GM23338 (cell line): ENCODE results near the gene JMY. TPM values are rescaled to one million over a fixed set of nuclear protein-coding genes. Genes with fewer than 3 reads are reported as not detected.
A peak's percentile ranks its signal among the peaks of the same experiment; 100 is the strongest.

Experiments
- ATAC-seq: fragments of 200-7000 bp; cut with Tn5 transposase; 3 replicates; pipeline ENCODE4 v1.9.1; 2020
- DNase-seq: peaks from one replicate; pipeline ENCODE4 v3.0.0-alpha.2; 2015; ENCODE audit warnings: low spot score
- H2AFZ ChIP-seq: fragments of 200-600 bp; sonication (generic); 2 replicates; pipeline ENCODE4 v1.8.0; 2016; ENCODE audit warnings: antibody characterized with exemption, mild to moderate bottlenecking, moderate library complexity
- H3F3A ChIP-seq: fragments of 200-600 bp; sonication (generic); replicated peaks from 2 replicates; pipeline ENCODE4 v1.8.0; 2017; ENCODE audit warnings: antibody characterized with exemption, mixed run types, low read depth
- H3K27ac ChIP-seq: fragments of 200-600 bp; sonication (generic); 2 replicates; pipeline ENCODE4 v1.6.1; 2016; ENCODE audit warnings: low read depth
- H3K27me3 ChIP-seq: fragments of 200-600 bp; sonication (generic); 2 replicates; pipeline ENCODE4 v1.8.0; 2016; ENCODE audit warnings: mild to moderate bottlenecking, mixed run types, moderate library complexity; ENCODE audit not compliant: insufficient read depth
- H3K36me3 ChIP-seq: fragments of 200-600 bp; sonication (generic); 2 replicates; pipeline ENCODE4 v1.8.0; 2016; ENCODE audit warnings: mild to moderate bottlenecking; ENCODE audit not compliant: insufficient read depth
- H3K4me1 ChIP-seq: fragments of 200-600 bp; sonication (generic); 2 replicates; pipeline ENCODE4 v1.8.0; 2016; ENCODE audit warnings: mild to moderate bottlenecking, moderate library complexity; ENCODE audit not compliant: insufficient read depth
- H3K4me2 ChIP-seq: fragments of 200-600 bp; sonication (generic); 2 replicates; pipeline ENCODE4 v1.7.1; 2017; ENCODE audit warnings: mixed run types
- H3K4me3 ChIP-seq: fragments of 200-600 bp; sonication (generic); 2 replicates; pipeline ENCODE4 v1.6.1; 2016; ENCODE audit warnings: mixed run types
- H3K79me2 ChIP-seq: fragments of 200-600 bp; sonication (generic); replicated peaks from 2 replicates; pipeline ENCODE4 v1.8.0; 2017; ENCODE audit warnings: mild to moderate bottlenecking; ENCODE audit not compliant: insufficient read depth
- H3K9me2 ChIP-seq: fragments of 200-600 bp; sonication (generic); 2 replicates; pipeline ENCODE4 v1.8.0; 2017; ENCODE audit not compliant: insufficient read depth
- H4K20me1 ChIP-seq: fragments of 200-600 bp; sonication (generic); replicated peaks from 2 replicates; pipeline ENCODE4 v1.8.0; 2017; ENCODE audit warnings: mild to moderate bottlenecking; ENCODE audit not compliant: insufficient read depth
- H3K27ac Mint-ChIP-seq: 2 replicates; pipeline ENCODE4 v1.8.0; 2020; ENCODE audit warnings: inconsistent platforms, mild to moderate bottlenecking, moderate library complexity, mixed read lengths
- H3K27me3 Mint-ChIP-seq: 3 replicates; pipeline ENCODE4 v1.8.0; 2022; ENCODE audit warnings: low read depth, mild to moderate bottlenecking, moderate library complexity, mixed read lengths, inconsistent platforms; ENCODE audit not compliant: insufficient read depth, poor library complexity
- H3K36me3 Mint-ChIP-seq: 3 replicates; pipeline ENCODE4 v1.8.0; 2021; ENCODE audit warnings: low read depth, mild to moderate bottlenecking, inconsistent platforms, moderate library complexity, mixed read lengths
- H3K4me1 Mint-ChIP-seq: 3 replicates; pipeline ENCODE4 v1.8.0; 2020; ENCODE audit warnings: mild to moderate bottlenecking, inconsistent platforms, mixed read lengths
- H3K4me3 Mint-ChIP-seq: 3 replicates; pipeline ENCODE4 v1.8.0; 2021; ENCODE audit warnings: moderate library complexity, mild to moderate bottlenecking, inconsistent platforms, mixed read lengths
- H3K9me3 Mint-ChIP-seq: 3 replicates; pipeline ENCODE4 v1.8.0; 2020; ENCODE audit warnings: moderate library complexity, mild to moderate bottlenecking, inconsistent platforms, mixed read lengths
- ETS1 ChIP-seq: IDR thresholded peaks from 2 replicates; pipeline ENCODE4 v1.6.1; 2016; ENCODE audit warnings: antibody characterized with exemption
- EZH2 ChIP-seq: fragments of 200-600 bp; sonication (generic); IDR thresholded peaks from one replicate; pipeline ENCODE4 v1.8.0; 2017; ENCODE audit warnings: antibody characterized with exemption, mild to moderate bottlenecking, low read depth; ENCODE audit not compliant: unreplicated experiment
- EZH2phosphoT487 ChIP-seq: fragments of 200-600 bp; sonication (generic); IDR thresholded peaks from one replicate; pipeline ENCODE4 v1.8.1; 2018; ENCODE audit warnings: antibody characterized with exemption; ENCODE audit not compliant: unreplicated experiment
- JUNB ChIP-seq: IDR thresholded peaks from one replicate; pipeline ENCODE4 v1.6.1; 2016; ENCODE audit warnings: antibody characterized with exemption; ENCODE audit not compliant: unreplicated experiment
- POLR2AphosphoS5 ChIP-seq: IDR thresholded peaks from 2 replicates; pipeline ENCODE4 v1.6.1; 2016; ENCODE audit warnings: antibody characterized with exemption, low read depth
- REST ChIP-seq: IDR thresholded peaks from one replicate; pipeline ENCODE4 v1.6.1; 2018; ENCODE audit warnings: antibody characterized with exemption; ENCODE audit not compliant: unreplicated experiment
- STAT1 ChIP-seq: IDR thresholded peaks from one replicate; pipeline ENCODE4 v1.6.1; 2016; ENCODE audit warnings: antibody characterized with exemption; ENCODE audit not compliant: unreplicated experiment
- ZNF331 ChIP-seq: fragments of 250-450 bp; sonication (Bioruptor Pico); IDR thresholded peaks from 2 replicates; pipeline ENCODE4 v1.5.0; 2020; ENCODE audit warnings: low read depth, mild to moderate bottlenecking, moderate library complexity
- ZNF462 ChIP-seq: fragments of 250-450 bp; sonication (Bioruptor Pico); IDR thresholded peaks from 2 replicates; pipeline ENCODE4 v1.5.0; 2020; ENCODE audit warnings: mild to moderate bottlenecking, moderate library complexity
- polyA plus RNA-seq: library from polyadenylated mRNA; unstranded; fragments of >200 nt; fragmentation: Nextera tagmentation; extraction: Ambion mirVana; gene quantifications from 2 replicates; pipeline ENCODE4 v1.2.1, GENCODE V29; 2016
- total RNA-seq: library from RNA; depleted of rRNA; stranded (reverse); fragments of >200 nt; shearing (Covaris generic); gene quantifications from 2 replicates; pipeline ENCODE4 v1.2.3, GENCODE V29; 2014

Gene JMY
- total and polyA plus RNA-seq, 2 experiments from 2014 or later, result 6.2 to 18.4 TPM

GRCh38 chr5:79263290-79263689, 27.4 kb downstream of the JMY start (continued):
- no peak for TF ChIP-seq REST

GRCh38 chr5:79267180-79267579, 31.2 kb downstream of the JMY start:
- TF ChIP-seq ZNF331 (CRISPR knock-in tag) (no peak), STAT1 (no peak)

GRCh38 chr5:79269733-79270166, 33.8 kb downstream of the JMY start:
- peaks cover 2% of the 10 kb centered on the region for H3K27me3 Mint-ChIP-seq
- peaks cover 18% of the 10 kb centered on the region; the same call in 2 of the 3 replicates for H3K36me3 Mint-ChIP-seq
- Histone ChIP-seq H3K79me2 (peaks cover 86% of the 10 kb centered on the region), H3K4me3 (no peak overlapping the region), H3K27ac (peak overlapping the region; percentile 53; the same call in 1 of the 2 replicates), H3K36me3 (no peaks in the 10 kb centered on the region; the same call in 1 of the 2 replicates), H4K20me1 (peaks cover 17% of the 10 kb centered on the region; the same call in 1 of the 2 replicates), H3K4me2 (no peak overlapping the region), H3F3A (no peaks in the 10 kb centered on the region; the same call in 1 of the 2 replicates), H3K4me1 (no peaks in the 10 kb centered on the region), H2AFZ (no peak overlapping the region), H3K27me3 (no peaks in the 10 kb centered on the region), H3K9me2 (no peaks in the 10 kb centered on the region)
- H3K4me3 Mint-ChIP-seq, result no peak overlapping the region
- no peak for ATAC-seq
- DNase-seq, result no peak
- H3K4me1 Mint-ChIP-seq, result no peaks in the 10 kb centered on the region; the same call in 2 of the 3 replicates
- H3K9me3 Mint-ChIP-seq, result peaks cover 12% of the 10 kb centered on the region; the same call in 2 of the 3 replicates
- H3K27ac Mint-ChIP-seq, result no peak overlapping the region
- TF ChIP-seq ZNF462 (CRISPR knock-in tag) (no peak), POLR2AphosphoS5 (no peak), ETS1 (no peak), STAT1 (no peak), JUNB (no peak), EZH2phosphoT487 (no peak), EZH2 (no peak)

More at GRCh38 chr5:79267180-79267579, 31.2 kb downstream of the JMY start:
- H3K4me1 Mint-ChIP-seq, result peaks cover 16% of the 10 kb centered on the region
- Histone ChIP-seq H3K79me2 (peaks cover 85% of the 10 kb centered on the region), H3F3A (no peaks in the 10 kb centered on the region; the same call in 1 of the 2 replicates), H4K20me1 (peaks cover 9% of the 10 kb centered on the region; the same call in 1 of the 2 replicates), H3K9me2 (no peaks in the 10 kb centered on the region), H3K4me1 (peaks cover 14% of the 10 kb centered on the region), H3K36me3 (no peaks in the 10 kb centered on the region; the same call in 1 of the 2 replicates), H3K4me2 (no peak overlapping the region), H3K4me3 (no peak overlapping the region), H3K27me3 (no peaks in the 10 kb centered on the region), H3K27ac (no peak overlapping the region), H2AFZ (no peak overlapping the region)
- peaks cover 17% of the 10 kb centered on the region; the same call in 2 of the 3 replicates for H3K36me3 Mint-ChIP-seq
- H3K4me3 Mint-ChIP-seq, result no peak overlapping the region
- H3K9me3 Mint-ChIP-seq, result peaks cover 12% of the 10 kb centered on the region; the same call in 2 of the 3 replicates
- ATAC-seq, result no peak
- H3K27me3 Mint-ChIP-seq, result peaks cover 6% of the 10 kb centered on the region
- no peak for DNase-seq
- H3K27ac Mint-ChIP-seq, result no peak overlapping the region
